Fibroblast of peridontal ligament (primary cell): ENCODE measurements around the gene HEXIM2.
"Not testable (repeated sequence)": the region's sequence is repeated elsewhere in the genome, so short reads cannot be mapped to it uniquely, and the experiment has no call there.

Source experiments
- DNase-seq: peaks from one replicate; pipeline ENCODE4 v3.0.0-alpha.2; 2010; ENCODE audit errors: extremely low read depth

Gene HEXIM2

DNA sequence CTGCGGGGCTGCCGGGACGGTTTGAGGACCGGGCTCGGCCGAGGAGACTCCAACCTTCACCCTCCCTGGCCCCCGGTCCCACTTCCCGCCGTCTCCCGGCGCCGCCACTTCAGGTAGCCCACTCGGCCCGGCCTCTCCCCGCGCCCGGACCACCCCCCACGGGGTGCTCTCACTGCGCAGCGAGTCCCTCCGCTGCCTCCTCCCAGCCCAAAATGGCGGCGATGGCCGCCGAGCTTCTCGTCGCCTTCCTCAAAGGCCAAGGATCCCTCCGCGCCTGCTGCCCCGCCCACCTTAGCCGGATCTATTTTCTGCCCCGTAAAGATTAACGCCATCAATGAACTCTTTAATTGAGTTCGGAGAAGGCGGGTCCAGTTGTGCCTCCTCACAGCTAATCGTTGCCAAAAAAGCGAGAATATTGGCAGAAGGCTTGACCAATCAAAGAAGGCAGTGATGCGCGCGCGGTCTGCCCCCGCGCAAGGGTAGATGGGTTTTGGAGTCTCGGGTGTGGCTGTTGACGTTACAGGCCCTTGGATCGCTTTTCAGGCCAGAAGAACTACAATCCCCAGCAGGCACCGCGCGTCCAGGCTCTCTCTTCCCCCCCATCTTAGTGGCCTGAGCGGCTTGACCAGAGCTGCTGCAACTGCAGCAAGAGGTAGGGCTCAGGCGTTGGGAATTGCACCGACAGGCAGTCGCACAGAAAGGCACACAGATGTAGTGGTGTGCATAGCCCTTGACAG is at the start of gene HEXIM2:
HEXIM2 (plus strand) TSS at position 588 of the 737 bp plus-strand sequence. CDS start 919 bp downstream, outside the sequence.
- peak; percentile 100 for DNase-seq

DNA sequence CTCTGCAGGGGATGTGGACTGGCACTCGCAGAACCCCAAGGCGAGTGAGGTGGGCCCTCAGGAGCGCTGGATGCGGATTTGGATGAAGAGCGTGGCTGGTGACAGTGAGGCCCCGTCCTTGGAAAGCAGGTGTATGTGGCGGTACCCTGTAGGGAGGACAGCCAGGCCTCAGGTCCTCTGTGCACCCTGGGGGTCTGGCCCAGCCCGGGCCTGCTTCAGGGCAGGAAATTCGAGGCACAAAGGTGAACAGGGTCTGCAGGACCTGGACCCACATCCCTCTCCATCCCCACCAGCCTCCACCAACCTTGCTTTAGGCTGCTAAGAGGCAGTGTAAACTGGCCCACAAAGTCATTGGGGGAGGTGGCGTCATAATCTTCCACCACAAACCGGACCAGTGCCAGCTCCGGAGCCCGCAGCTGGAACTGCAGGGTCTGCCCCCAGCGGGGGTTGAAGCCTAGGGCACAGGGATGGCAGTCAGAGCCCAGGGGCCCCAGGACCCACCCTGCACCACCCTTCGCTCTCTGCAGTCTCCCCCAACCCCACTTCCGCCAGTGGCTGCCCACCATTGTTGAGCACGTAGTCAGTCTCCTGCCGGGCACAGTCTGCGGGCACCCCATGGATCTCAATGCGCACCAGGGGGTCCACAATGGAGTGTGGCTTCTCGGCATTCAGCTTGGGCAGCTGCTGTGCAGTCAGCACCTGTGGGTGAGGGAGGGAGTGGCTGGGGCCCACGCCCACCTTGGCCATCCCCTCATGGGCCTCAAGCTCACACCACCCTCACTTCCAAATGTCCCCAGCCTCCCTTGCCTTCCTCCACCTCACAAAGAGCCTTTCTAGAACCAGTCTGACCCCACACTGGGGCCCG is 48.9 kb upstream of the HEXIM2 start:
- DNase-seq, result no peak

DNA sequence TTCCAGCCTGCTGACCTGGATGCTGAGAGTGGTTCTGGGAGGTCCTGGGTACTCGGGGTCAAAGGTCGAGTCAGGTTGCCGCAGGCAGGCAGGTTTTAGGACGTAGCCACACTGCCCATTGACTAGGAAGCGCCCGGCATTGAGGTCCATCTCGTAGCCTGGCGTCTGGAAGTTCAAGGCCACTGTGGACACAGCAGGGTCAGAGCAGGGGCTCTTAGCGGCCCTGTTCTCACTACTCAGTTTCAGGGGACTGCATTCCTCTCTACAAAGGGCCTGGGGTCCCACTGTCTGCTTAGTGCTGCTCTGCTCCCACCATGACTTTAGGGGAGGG is 48.3 kb upstream of the HEXIM2 start:
- DNase-seq, result no peak

DNA sequence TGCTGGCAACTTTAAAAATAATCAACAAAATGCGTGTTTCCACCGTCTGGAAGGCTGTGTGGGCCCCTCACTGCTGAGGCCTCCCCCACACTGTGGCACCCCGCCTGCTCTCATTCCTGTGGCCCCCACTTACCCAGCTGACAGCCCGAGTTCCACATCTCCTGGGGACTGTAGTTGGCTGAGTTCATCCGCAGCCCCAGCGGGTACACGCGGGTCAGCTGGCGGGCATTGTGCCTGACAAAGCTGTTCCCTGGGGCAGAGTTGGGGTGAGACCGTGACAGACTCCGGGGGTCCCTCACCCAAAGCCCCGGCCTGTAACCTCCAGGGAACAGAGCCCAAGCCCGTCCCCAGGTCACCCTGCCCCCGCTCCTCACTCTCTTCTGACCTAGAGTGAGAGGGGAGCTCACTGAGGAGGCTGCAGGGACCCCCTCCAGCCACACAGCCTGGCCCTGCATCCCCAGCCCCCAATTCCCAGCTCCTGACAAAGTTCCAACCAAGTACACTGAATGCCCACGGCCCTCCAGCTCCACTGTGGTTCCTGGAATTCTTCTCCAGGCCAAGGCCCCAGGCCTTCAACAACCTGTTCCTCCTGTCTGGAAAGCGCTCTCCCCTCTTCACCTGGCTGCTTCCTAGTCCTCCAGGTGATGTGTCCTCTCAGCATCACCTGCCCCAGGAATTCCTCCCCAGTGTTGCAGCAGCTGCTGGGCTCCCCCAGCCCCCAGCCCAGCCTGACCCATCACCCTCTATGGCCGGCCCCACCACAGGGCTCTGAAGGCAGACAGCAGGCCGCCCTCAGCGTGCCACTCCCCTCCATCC is 47.4 kb upstream of the HEXIM2 start:
- no peak for DNase-seq

DNA sequence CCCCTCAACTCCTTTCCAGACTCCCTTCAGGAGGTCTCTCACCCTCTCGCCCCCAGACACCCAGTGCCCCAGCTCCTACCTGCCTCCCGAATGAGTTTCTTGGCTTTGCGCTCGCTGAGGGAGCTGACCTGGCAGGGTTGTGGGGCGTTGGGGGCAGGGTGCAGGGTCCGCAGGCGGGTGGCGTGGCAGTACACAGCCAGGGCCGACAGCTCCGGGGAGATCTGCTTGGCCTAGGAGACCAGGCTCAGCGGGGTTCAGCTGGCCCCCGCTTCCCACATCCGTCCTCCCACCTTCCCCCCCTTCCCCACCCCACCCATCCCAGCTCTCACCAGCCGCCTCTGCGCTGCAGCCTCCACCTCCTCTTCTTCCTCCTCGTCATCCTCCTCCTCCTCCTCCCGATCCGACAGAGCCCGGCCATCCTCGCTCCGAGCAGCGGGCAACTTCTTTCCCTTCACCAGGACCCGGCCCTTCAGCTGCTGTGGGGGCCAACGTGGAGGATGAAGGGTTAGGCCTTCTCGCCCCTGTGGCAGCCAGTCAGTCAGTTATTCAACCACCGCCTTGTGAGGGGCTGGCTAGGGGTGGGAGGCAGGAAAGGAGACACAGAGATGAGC is 46.6 kb upstream of the HEXIM2 start:
- DNase-seq, result no peak

GRCh38 chr17:45115871-45116270 is 45.8 kb upstream of the HEXIM2 start:
- peak; percentile 24 for DNase-seq

GRCh38 chr17:45116434-45117016 is 45.1 kb upstream of the HEXIM2 start:
- DNase-seq, result no peak

- DNase-seq, result no peak
These were observed 44.3 kb upstream of the HEXIM2 start for GRCh38 chr17:45117334-45117733.

DNA sequence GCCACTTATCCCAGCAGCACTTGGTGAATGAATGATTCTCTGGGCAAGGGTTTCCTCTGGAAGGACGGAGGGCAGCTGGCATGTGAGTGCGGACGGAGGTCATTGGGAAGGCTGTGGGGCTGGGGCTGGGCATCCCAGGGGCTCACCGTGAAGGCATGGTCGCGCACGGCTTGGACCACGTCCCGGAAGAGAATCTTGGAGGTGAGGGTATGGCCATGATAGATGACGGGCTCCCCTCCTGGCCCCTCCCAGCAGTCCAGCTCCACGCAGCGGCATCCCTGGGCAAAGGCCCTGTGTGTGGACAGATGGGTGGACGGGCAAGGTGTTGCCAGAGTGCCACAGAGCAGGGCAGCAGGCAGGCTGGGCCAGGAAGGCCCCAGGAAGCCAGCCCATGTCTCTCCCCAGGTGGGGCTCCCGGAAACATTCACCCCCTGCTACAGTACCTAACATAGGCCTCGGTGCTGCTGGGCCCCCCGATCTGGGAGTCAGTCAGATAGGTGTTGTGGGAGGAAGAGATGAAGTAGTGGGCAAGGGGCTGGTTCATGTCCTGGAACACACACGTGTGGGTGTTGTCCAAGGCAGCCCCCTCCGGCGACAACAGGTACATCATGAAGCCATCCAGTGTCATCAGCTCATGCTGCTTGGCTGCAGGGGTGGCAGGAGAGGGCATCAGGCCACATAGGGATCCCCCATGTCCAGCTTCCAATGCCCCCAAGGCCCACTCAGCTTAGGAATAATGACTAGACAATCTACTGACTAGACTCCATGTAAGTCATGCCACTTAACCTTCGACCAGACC is 43.6 kb upstream of the HEXIM2 start:
- DNase-seq, result no peak

- no peak for DNase-seq
These were observed 43.0 kb upstream of the HEXIM2 start for GRCh38 chr17:45118691-45119090.

GRCh38 chr17:45119964-45120363 is 41.7 kb upstream of the HEXIM2 start:
- peak; percentile 57 for DNase-seq

- no peak for DNase-seq
These were observed 41.1 kb upstream of the HEXIM2 start for GRCh38 chr17:45120558-45120957.

GRCh38 chr17:45121055-45121454 is 40.6 kb upstream of the HEXIM2 start:
- DNase-seq, result no peak

GRCh38 chr17:45123076-45123770 is 38.5 kb upstream of the HEXIM2 start:
- DNase-seq, result no peak

GRCh38 chr17:45123930-45124796 is 37.5 kb upstream of the HEXIM2 start:
- DNase-seq, result peak; percentile 73

GRCh38 chr17:45124797-45125122 is 36.9 kb upstream of the HEXIM2 start:
- not testable (repeated sequence) for DNase-seq

- DNase-seq, result no peak
These were observed 36.2 kb upstream of the HEXIM2 start for GRCh38 chr17:45125509-45125908.

GRCh38 chr17:45127207-45127547 is 34.5 kb upstream of the HEXIM2 start:
- DNase-seq, result no peak
